T-helper 1 cell treated with Interleukin-12 subunit alpha and Interleukin-12 subunit beta and Interleukin-4 antibody, amounts not matched to agents 30 μg/mL and 1 μg/mL, for 36 hours (primary cell): ENCODE measurements around the gene ITIH5.

Experiments
- H3K27ac Mint-ChIP-seq: one replicate; pipeline ENCODE4 v1.8.0; 2021; ENCODE audit warnings: mild to moderate bottlenecking, mixed read lengths
- H3K27me3 Mint-ChIP-seq: one replicate; pipeline ENCODE4 v1.8.0; 2021; ENCODE audit warnings: low read depth, mixed read lengths
- H3K36me3 Mint-ChIP-seq: one replicate; pipeline ENCODE4 v1.8.0; 2021; ENCODE audit warnings: low read depth, mixed read lengths
- H3K4me1 Mint-ChIP-seq: one replicate; pipeline ENCODE4 v1.8.0; 2021; ENCODE audit warnings: low read depth, mixed read lengths
- H3K4me3 Mint-ChIP-seq: one replicate; pipeline ENCODE4 v1.8.0; 2021; ENCODE audit warnings: mild to moderate bottlenecking, moderate library complexity, mixed read lengths
- H3K9me3 Mint-ChIP-seq: one replicate; pipeline ENCODE4 v1.8.0; 2021; ENCODE audit warnings: mixed read lengths

ITIH5 gene

DNA sequence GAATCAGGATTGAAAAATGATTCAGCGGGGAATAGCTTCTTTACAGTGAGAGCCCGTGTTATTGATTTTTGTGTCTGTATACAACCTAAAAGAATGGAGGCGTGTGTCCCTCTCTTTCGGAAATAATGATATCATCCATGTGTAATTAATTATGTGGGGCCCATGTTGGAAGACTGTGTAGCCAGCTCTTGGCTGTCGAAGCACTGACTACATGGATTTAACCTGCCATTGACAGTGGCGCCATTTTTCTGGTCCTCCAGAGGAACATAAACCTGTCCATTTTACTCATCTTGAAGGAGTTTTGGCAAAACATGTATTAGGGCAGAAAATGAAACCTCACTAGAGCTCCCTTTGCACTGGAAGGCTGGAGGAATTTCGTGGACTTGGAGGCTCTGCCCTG is 119.6 kb downstream of the ITIH5 start:
- Mint-ChIP-seq H3K36me3 (no peaks in the 10 kb centered on the region), H3K9me3 (no peaks in the 10 kb centered on the region), H3K4me3 (no peak overlapping the region), H3K4me1 (no peaks in the 10 kb centered on the region), H3K27me3 (peaks cover 3% of the 10 kb centered on the region), H3K27ac (no peak overlapping the region)

DNA sequence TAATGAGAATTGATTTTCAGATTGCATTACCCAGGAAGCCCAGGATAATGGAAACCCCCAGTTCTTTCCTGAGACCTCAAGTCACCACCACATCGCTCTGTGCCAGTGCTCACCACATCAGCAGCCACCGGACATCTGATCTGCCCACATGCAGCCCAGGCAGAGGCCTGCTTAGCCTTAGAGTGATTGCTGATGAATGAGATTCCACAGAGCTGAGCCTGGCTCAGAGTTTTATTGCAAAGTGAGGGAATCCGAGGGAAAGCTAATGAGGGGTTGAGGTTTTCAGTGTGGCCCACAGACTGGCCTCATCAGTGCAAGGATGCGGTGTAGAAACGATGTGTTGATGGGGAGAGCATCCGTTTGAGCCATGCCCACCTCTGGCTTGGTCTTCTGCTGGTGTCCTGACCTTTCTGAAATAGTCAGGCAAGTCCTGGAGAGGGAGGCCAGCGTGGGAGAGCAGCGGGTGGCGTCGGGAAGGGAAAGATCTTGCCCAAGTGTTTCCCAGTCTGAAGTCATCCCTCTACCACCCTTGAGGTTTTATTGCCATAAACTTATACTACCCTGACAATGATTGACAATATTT is 120.3 kb downstream of the ITIH5 start:
- Mint-ChIP-seq H3K4me3 (no peak overlapping the region), H3K27ac (no peak overlapping the region), H3K9me3 (no peaks in the 10 kb centered on the region), H3K27me3 (peaks cover 3% of the 10 kb centered on the region), H3K4me1 (no peaks in the 10 kb centered on the region), H3K36me3 (no peaks in the 10 kb centered on the region)

DNA sequence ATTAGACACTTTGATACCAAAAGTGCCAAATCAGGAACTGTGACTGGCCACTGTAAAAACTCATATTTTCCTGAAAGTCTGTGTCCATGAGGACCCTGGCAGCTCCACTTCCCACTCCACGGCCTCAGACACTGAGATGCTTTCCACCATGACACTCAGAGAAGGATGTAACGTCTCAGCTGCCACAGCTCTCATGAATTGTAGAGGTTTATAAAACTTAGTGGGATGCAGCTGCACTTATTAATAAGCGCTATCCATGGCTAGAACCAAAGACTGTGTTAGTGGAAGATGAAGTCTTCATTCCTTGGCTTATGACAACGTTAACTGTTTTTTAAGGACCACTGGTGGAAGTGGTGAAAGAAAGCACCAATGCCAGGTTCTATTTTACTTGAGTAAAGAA is 121.0 kb downstream of the ITIH5 start:
- Mint-ChIP-seq H3K27ac (no peak overlapping the region), H3K27me3 (peaks cover 3% of the 10 kb centered on the region), H3K4me3 (no peak overlapping the region), H3K36me3 (no peaks in the 10 kb centered on the region), H3K4me1 (no peaks in the 10 kb centered on the region), H3K9me3 (no peaks in the 10 kb centered on the region)

GRCh38 chr10:7545261-7545660 is 121.5 kb downstream of the ITIH5 start:
- Mint-ChIP-seq H3K4me1 (no peaks in the 10 kb centered on the region), H3K36me3 (no peaks in the 10 kb centered on the region), H3K9me3 (no peaks in the 10 kb centered on the region), H3K27me3 (peaks cover 3% of the 10 kb centered on the region), H3K4me3 (no peak overlapping the region), H3K27ac (no peak overlapping the region)

GRCh38 chr10:7544203-7544602 is 122.6 kb downstream of the ITIH5 start:
- H3K9me3 Mint-ChIP-seq = peaks cover under 1% of the 10 kb centered on the region

GRCh38 chr10:7542189-7542914 is 124.4 kb downstream of the ITIH5 start:
- Mint-ChIP-seq H3K27ac (no peak overlapping the region), H3K4me3 (no peak overlapping the region), H3K9me3 (peaks cover 16% of the 10 kb centered on the region), H3K36me3 (peaks cover 3% of the 10 kb centered on the region), H3K4me1 (peaks cover 6% of the 10 kb centered on the region), H3K27me3 (no peaks in the 10 kb centered on the region)

More at GRCh38 chr10:7544203-7544602, 122.6 kb downstream of the ITIH5 start:
- H3K4me1 Mint-ChIP-seq = peaks cover 3% of the 10 kb centered on the region
- H3K36me3 Mint-ChIP-seq = no peaks in the 10 kb centered on the region
- H3K27me3 Mint-ChIP-seq = peaks cover 3% of the 10 kb centered on the region
- H3K27ac Mint-ChIP-seq = no peak overlapping the region
- no peak overlapping the region for H3K4me3 Mint-ChIP-seq

DNA sequence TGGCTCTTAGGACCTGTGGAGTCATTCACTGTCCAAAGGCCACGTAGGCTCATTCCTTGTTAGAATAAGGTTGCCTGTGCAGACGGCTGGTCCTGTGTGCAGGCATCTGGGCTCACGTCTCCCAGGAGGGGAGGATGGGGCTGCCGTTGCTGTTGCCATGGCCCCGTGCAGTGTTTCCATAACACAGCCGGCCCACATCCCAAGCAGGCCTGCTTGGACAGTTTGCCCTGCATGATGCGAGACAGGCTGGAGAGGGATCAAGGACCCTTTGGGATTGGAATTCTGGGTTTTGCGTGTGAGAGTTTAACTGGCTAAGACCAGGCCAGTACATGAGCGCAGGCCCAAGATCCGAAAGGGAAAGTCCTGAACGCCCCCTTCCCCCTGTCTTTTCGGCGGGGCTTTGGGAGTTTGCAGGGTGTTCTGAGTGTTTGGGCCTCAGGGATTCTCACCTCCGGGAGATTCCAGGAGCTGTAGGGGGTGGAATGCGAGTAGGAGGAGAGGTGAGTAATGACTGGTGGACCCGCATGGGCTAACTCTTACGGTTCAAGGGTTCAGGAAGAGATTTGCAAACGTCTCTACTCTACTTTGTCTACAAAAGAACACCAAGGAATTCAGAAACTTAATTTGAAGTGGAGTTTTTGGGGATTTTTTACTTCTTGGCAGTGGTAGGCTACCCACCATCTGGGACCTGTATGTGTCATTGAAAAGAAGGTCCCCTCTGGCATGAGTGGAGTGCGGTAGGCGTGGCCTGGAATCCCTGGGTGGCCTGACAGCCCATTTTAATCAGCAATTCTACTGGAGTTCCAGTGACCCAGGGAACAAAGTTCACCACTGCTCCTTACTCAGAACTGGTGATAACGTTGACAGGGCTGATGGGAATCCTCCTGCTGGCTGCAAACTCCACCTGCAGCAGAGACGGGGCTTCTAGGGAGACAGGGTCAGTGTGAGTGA is 125.4 kb downstream of the ITIH5 start:
- no peak overlapping the region for H3K4me3 Mint-ChIP-seq
- H3K4me1 Mint-ChIP-seq = peaks cover 6% of the 10 kb centered on the region
- peaks cover 16% of the 10 kb centered on the region for H3K9me3 Mint-ChIP-seq
- no peak overlapping the region for H3K27ac Mint-ChIP-seq
- H3K27me3 Mint-ChIP-seq = no peaks in the 10 kb centered on the region
- H3K36me3 Mint-ChIP-seq = peaks cover 3% of the 10 kb centered on the region

DNA sequence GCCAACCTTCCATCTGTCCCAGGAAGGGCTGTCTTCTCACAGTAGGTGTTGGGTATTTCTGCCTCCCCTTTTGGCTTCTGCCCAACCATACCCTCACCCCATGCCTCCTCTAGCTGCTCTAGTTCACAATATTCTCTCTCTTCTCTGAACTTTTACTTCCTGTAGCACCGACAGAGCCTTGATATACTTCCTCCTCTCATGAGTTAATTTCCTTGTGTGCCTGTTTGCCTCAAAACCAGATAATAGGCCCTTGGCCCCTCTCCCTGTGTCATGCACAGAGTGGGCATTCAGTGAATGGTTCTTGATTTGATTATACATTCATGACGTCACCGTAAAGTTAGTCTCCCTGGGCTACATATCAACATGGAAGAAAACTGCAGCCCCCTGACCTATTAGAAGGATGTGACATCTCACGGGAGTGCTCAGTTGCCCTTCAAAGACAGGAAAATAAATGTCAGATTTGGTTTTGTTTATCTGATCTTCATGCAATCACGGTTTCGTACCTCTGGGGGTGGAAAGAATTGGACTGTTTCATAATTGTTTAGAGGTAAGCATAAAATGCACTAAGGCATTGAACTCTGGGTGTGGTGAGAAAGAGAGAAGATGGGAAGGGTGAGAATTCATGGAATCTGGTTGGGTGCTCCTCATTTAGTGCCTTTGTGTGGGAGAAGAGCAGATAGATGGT is 127.7 kb downstream of the ITIH5 start:
- Mint-ChIP-seq H3K4me3 (no peak overlapping the region), H3K4me1 (peaks cover 6% of the 10 kb centered on the region), H3K9me3 (peaks cover 16% of the 10 kb centered on the region), H3K27me3 (no peaks in the 10 kb centered on the region), H3K36me3 (peaks cover 3% of the 10 kb centered on the region), H3K27ac (peak overlapping the region; percentile 61)

- peaks cover 3% of the 10 kb centered on the region for H3K36me3 Mint-ChIP-seq
- H3K4me1 Mint-ChIP-seq = peaks cover 6% of the 10 kb centered on the region
- no peak overlapping the region for H3K4me3 Mint-ChIP-seq
- H3K27me3 Mint-ChIP-seq = peaks cover 3% of the 10 kb centered on the region
- peaks cover 16% of the 10 kb centered on the region for H3K9me3 Mint-ChIP-seq
- no peak overlapping the region for H3K27ac Mint-ChIP-seq
These were observed 129.6 kb downstream of the ITIH5 start for GRCh38 chr10:7537126-7537525.

- Mint-ChIP-seq H3K4me3 (no peak overlapping the region), H3K36me3 (peaks cover 3% of the 10 kb centered on the region), H3K27me3 (peaks cover 13% of the 10 kb centered on the region), H3K4me1 (peaks cover 6% of the 10 kb centered on the region), H3K27ac (no peak overlapping the region), H3K9me3 (peaks cover 16% of the 10 kb centered on the region)
These were observed 132.3 kb downstream of the ITIH5 start for GRCh38 chr10:7534480-7534852.

DNA sequence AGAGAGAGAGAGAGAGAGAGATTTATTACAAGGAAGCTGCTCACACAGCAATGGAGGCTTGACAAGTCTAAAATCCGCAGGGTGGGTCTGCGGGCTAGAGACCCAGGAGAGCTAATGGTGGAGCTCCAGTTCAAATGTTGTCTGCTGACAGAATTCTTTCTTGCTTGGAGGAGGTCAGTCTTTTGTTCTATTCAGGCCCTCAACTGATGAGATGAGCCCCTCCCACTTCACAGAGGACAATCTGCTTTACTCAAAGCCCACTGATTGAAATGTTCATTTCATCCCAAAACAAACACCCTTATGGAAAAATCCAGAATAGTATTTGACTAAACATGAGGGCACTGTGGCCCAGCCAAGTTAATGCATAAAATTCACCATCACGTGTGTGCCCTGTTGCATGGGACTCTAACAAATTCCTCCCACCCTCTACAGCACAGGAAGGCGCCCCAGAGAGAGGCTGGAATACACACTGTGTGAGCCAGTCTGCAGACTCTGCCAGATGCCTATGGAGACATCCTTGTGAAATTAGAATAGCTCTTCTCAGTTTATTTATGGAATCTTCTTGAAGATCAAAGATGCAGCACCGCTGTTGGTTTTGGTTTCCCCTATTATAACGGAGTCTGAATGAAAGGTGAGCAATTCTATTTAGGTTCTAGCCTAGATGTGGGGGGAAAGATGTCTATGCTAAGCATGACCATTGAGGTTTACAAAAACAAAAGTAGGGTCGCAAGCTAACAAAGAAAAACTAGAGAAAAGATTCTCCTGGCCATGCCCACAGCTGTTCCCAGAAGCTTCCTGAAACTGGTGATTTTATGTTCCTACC is 132.9 kb downstream of the ITIH5 start:
- Mint-ChIP-seq H3K36me3 (peaks cover under 1% of the 10 kb centered on the region), H3K9me3 (peaks cover 12% of the 10 kb centered on the region), H3K4me1 (peaks cover under 1% of the 10 kb centered on the region), H3K27me3 (peaks cover 15% of the 10 kb centered on the region), H3K4me3 (no peak overlapping the region), H3K27ac (no peak overlapping the region)

GRCh38 chr10:7532723-7533498 is 133.9 kb downstream of the ITIH5 start:
- peaks cover 22% of the 10 kb centered on the region for H3K27me3 Mint-ChIP-seq
- peaks cover 5% of the 10 kb centered on the region for H3K9me3 Mint-ChIP-seq
- H3K27ac Mint-ChIP-seq = no peak overlapping the region
- no peaks in the 10 kb centered on the region for H3K36me3 Mint-ChIP-seq
- no peaks in the 10 kb centered on the region for H3K4me1 Mint-ChIP-seq
- no peak overlapping the region for H3K4me3 Mint-ChIP-seq

DNA sequence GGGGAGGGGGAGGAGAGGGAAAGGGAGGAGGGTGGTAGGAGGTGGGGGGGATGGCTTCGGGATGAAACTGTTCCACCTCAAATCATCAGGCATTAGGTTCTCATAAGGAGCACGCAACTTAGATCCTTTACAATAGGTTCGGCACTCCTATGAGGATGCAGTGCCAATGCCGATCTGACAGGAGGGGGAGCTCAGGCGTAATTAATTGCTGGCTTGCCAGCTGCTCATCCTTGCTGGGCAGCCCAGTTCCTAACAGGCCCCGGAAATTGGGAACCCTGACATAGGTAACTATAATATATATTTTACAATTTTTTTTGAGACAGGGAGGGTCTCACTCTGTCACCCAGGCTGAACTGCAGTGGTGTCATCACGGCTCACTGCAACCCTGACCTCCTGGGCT is 137.1 kb downstream of the ITIH5 start:
- Mint-ChIP-seq H3K4me3 (no peak overlapping the region), H3K36me3 (no peaks in the 10 kb centered on the region)

More for the DNA sequence above, 137.1 kb downstream of the ITIH5 start:
- no peaks in the 10 kb centered on the region for H3K9me3 Mint-ChIP-seq
- H3K4me1 Mint-ChIP-seq = peaks cover 8% of the 10 kb centered on the region
- H3K27me3 Mint-ChIP-seq = peaks cover 44% of the 10 kb centered on the region
- no peak overlapping the region for H3K27ac Mint-ChIP-seq
